H1 (cell line): Measurements from ENCODE around the gene NUDC. TPM values are rescaled to one million over a fixed set of nuclear protein-coding genes. Genes with fewer than 3 reads are reported as not detected.

ENCODE experiments used
- CHD2 ChIP-seq: IDR thresholded peaks from 2 replicates; pipeline ENCODE4 v1.6.1; 2012; ENCODE audit warnings: low read length, improper control_type of control experiment
- GABPA ChIP-seq: IDR thresholded peaks from 2 replicates; pipeline ENCODE4 v1.6.1; 2011; ENCODE audit warnings: mild to moderate bottlenecking, low read length, moderate library complexity, borderline replicate concordance; ENCODE audit not compliant: insufficient read depth
- MAX ChIP-seq: IDR thresholded peaks from 2 replicates; pipeline ENCODE4 v1.6.1; 2012; ENCODE audit warnings: inconsistent platforms
- PHF8 ChIP-seq: fragments of 200-600 bp; sonication (generic); conservative IDR thresholded peaks from 2 replicates; pipeline ENCODE4 v1.7.1; 2012; ENCODE audit warnings: low read depth, mild to moderate bottlenecking, inconsistent platforms, low read length, moderate library complexity
- SP4 ChIP-seq: IDR thresholded peaks from 2 replicates; pipeline ENCODE4 v1.6.1; 2012; ENCODE audit warnings: low read length, inconsistent platforms
- SUZ12 ChIP-seq: fragments of 200-600 bp; sonication (generic); IDR thresholded peaks from 2 replicates; pipeline ENCODE4 v1.6.1; 2012; ENCODE audit warnings: mild to moderate bottlenecking, inconsistent platforms, low read length, moderate library complexity, mixed read lengths
- TAF1 ChIP-seq: IDR thresholded peaks from 2 replicates; pipeline ENCODE4 v1.6.1; 2011; ENCODE audit warnings: mild to moderate bottlenecking, low read depth, low read length
- polyA plus RNA-seq, 7 experiments: library from polyadenylated mRNA; depleted of rRNA in 3 of 7; stranded (reverse) in 5 of 7; unstranded in 2 of 7; fragments of >200 nt in 5 of 7; fragments of 200-250 nt in 2 of 7; gene quantifications; 1 replicate in 5 of 7; 2 replicates in 1 of 7; 4 replicates in 1 of 7; pipeline versions ENCODE4 v1.2.1 to v1.2.3, GENCODE V29; 2011 to 2013; ENCODE audit warnings: missing spikeins in 2 of 7, mixed read lengths in 2 of 7
- total RNA-seq: library from RNA; stranded (reverse); fragmentation: NEBNext Ultra II Directional; extraction: Animal tissue kit (Norgen Biotek cat#: 25700); gene quantifications from 2 replicates; pipeline ENCODE4 v1.2.1, GENCODE V29; 2021

NUDC gene
- total and polyA plus RNA-seq, 2 of the 8 experiments (the other 6 are each of a cell fraction or from before 2014, with no cell fraction given), result 43.2 to 131 TPM

GRCh38 chr1:26994020-26994786 lies 72.7 kb downstream of the NUDC start (continued):
- TF ChIP-seq SUZ12 (no peak), PHF8 (peak; percentile 7; the same call in 1 of the 2 replicates), SP4 (no peak), MAX (0 out of 2 replicates have a peak, but pooled peaks have one; percentile 27), GABPA (no peak), CHD2 (no peak), TAF1 (0 out of 2 replicates have a peak, but pooled peaks have one; percentile 14)
